NK-92 (cell line): ENCODE results near the gene MRPS6.

Source experiments
- DNase-seq: peaks from one replicate; lab custom pipeline; 2025; ENCODE audit not compliant: unreplicated experiment; lab: John Stamatoyannopoulos, UW

MRPS6 gene

GRCh38 chr21:34100337-34100736 is 27.0 kb downstream of the MRPS6 start:
- DNase-seq: no peak

- DNase-seq: no peak
Measured at GRCh38 chr21:34100790-34101189, 27.4 kb downstream of the MRPS6 start.

GRCh38 chr21:34105947-34106541 is 32.7 kb downstream of the MRPS6 start:
- no peak for DNase-seq

GRCh38 chr21:34107606-34108005 is 34.2 kb downstream of the MRPS6 start:
- DNase-seq: no peak

- no peak for DNase-seq
Measured at GRCh38 chr21:34109075-34109474, 35.7 kb downstream of the MRPS6 start.

- DNase-seq: no peak
Measured at GRCh38 chr21:34110594-34111202, 37.3 kb downstream of the MRPS6 start.

GRCh38 chr21:34112316-34113033 is 39.1 kb downstream of the MRPS6 start:
- DNase-seq: no peak

- DNase-seq: no peak
Measured at GRCh38 chr21:34113842-34114241, 40.5 kb downstream of the MRPS6 start.

- DNase-seq: no peak
Measured at GRCh38 chr21:34115160-34115559, 41.8 kb downstream of the MRPS6 start.

GRCh38 chr21:34116569-34116968 is 43.2 kb downstream of the MRPS6 start:
- DNase-seq: no peak

- no peak for DNase-seq
Measured at GRCh38 chr21:34120867-34121266, 47.5 kb downstream of the MRPS6 start.

GRCh38 chr21:34122047-34122446 is 48.7 kb downstream of the MRPS6 start:
- no peak for DNase-seq

GRCh38 chr21:34123609-34124008 is 50.2 kb downstream of the MRPS6 start:
- DNase-seq: no peak

- DNase-seq: no peak
Measured at GRCh38 chr21:34126269-34126668, 52.9 kb downstream of the MRPS6 start.

- no peak for DNase-seq
Measured at GRCh38 chr21:34126691-34127090, 53.3 kb downstream of the MRPS6 start.

- DNase-seq: no peak
Measured at GRCh38 chr21:34128124-34128523, 54.7 kb downstream of the MRPS6 start.

GRCh38 chr21:34128674-34129038 is 55.3 kb downstream of the MRPS6 start:
- no peak for DNase-seq

- no peak for DNase-seq
Measured at GRCh38 chr21:34129039-34129891, 55.9 kb downstream of the MRPS6 start.

- no peak for DNase-seq
Measured at GRCh38 chr21:34129901-34130715, 56.7 kb downstream of the MRPS6 start.

GRCh38 chr21:34130716-34130985 is 57.3 kb downstream of the MRPS6 start:
- no peak for DNase-seq

GRCh38 chr21:34131586-34131985 is 58.2 kb downstream of the MRPS6 start:
- no peak for DNase-seq
